ENCODE results near the gene UBE2G1.

DNA sequence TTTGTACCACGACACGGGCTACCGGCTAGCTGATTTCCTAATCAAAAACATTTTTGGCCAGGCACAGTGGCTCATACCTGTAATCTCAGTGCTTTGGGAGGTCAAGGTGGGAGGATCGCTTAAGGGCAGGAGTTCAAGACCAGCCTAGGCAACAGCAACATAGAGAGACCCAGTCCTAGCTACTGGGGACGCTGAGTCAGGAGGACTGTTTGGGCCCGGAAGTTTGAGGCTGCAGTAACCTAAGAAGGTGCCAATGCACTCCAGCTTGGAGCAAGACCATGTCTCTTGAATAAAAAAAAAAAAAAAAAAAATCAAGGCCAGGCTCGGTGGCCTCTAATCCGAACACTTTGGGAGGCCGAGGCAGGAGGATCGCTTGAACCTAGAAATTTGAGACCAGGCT is 49.8 kb downstream of the UBE2G1 start:
- TF ChIP-seq CREB1 (IDR thresholded peaks at IDR 0.05; ENCODE audit: low read depth) (no peak), EP300 (IDR thresholded peaks at IDR 0.05; ENCODE audit: borderline replicate concordance) (no peak)
